ENCODE results near the gene PDE4C. TPM values are rescaled to one million over a fixed set of nuclear protein-coding genes. Genes with fewer than 3 reads are reported as not detected.

Gene PDE4C
- total RNA-seq, 1 experiment from 2014 or later = 3.0 TPM

GRCh38 chr19:18265582-18265981, 39.3 kb upstream of the PDE4C start:
- ATAC-seq (no peak), DNase-seq (ENCODE audit: low spot score) (no peak)
- Mint-ChIP-seq H3K4me1 (no peaks in the 10 kb centered on the region), H3K36me3 (no peaks in the 10 kb centered on the region), H3K4me3 (no peak overlapping the region), H3K27ac (no peak overlapping the region), H3K27me3 (ENCODE audit: low read depth) (no peaks in the 10 kb centered on the region; the same call in 1 of the 2 replicates), H3K9me3 (peaks cover 8% of the 10 kb centered on the region)
- CTCF ChIA-PET = interaction anchor here (1.3 kb wide), 1 partner anchor 14 kb away, joined by 3 read pairs; no protein-coding TSS in a partner anchor
- POLR2A ChIA-PET = no interaction called here
- no peak for TF ChIP-seq OVOL2 (CRISPR knock-in tag; IDR thresholded peaks at IDR 0.05; ENCODE audit: borderline replicate concordance)
- TF ChIP-seq NFYB (CRISPR knock-in tag; conservative IDR thresholded peaks at IDR 0.05; ENCODE audit: low read depth) = no peak
- TF ChIP-seq, protein P1, sequence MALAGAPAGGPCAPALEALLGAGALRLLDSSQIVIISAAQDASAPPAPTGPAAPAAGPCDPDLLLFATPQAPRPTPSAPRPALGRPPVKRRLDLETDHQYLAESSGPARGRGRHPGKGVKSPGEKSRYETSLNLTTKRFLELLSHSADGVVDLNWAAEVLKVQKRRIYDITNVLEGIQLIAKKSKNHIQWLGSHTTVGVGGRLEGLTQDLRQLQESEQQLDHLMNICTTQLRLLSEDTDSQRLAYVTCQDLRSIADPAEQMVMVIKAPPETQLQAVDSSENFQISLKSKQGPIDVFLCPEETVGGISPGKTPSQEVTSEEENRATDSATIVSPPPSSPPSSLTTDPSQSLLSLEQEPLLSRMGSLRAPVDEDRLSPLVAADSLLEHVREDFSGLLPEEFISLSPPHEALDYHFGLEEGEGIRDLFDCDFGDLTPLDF (CRISPR knock-in tag; IDR thresholded peaks at IDR 0.05) = no peak
- TF ChIP-seq ZNF396 (CRISPR knock-in tag; IDR thresholded peaks at IDR 0.05; ENCODE audit: borderline replicate concordance) = no peak
- TF ChIP-seq FOXJ3 (CRISPR knock-in tag; IDR thresholded peaks at IDR 0.05; ENCODE audit: borderline replicate concordance) = no peak
- TF ChIP-seq ZNF138 (CRISPR knock-in tag; conservative IDR thresholded peaks at IDR 0.05) = no peak
- TF ChIP-seq, protein P2, sequence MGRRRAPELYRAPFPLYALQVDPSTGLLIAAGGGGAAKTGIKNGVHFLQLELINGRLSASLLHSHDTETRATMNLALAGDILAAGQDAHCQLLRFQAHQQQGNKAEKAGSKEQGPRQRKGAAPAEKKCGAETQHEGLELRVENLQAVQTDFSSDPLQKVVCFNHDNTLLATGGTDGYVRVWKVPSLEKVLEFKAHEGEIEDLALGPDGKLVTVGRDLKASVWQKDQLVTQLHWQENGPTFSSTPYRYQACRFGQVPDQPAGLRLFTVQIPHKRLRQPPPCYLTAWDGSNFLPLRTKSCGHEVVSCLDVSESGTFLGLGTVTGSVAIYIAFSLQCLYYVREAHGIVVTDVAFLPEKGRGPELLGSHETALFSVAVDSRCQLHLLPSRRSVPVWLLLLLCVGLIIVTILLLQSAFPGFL (CRISPR knock-in tag; IDR thresholded peaks at IDR 0.05; ENCODE audit: borderline replicate concordance) = no peak
- no peak for TF ChIP-seq MXD4 (CRISPR knock-in tag; IDR thresholded peaks at IDR 0.05; ENCODE audit: borderline replicate concordance)
- TF ChIP-seq, protein P3, sequence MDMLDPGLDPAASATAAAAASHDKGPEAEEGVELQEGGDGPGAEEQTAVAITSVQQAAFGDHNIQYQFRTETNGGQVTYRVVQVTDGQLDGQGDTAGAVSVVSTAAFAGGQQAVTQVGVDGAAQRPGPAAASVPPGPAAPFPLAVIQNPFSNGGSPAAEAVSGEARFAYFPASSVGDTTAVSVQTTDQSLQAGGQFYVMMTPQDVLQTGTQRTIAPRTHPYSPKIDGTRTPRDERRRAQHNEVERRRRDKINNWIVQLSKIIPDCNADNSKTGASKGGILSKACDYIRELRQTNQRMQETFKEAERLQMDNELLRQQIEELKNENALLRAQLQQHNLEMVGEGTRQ (CRISPR knock-in tag; IDR thresholded peaks at IDR 0.05) = no peak
- no peak for TF ChIP-seq CBFB (CRISPR knock-in tag; IDR thresholded peaks at IDR 0.05; ENCODE audit: low read depth)
- TF ChIP-seq TEAD1 (CRISPR knock-in tag; IDR thresholded peaks at IDR 0.05) = no peak
- TF ChIP-seq SMAD4 (CRISPR knock-in tag; IDR thresholded peaks at IDR 0.05) = no peak
- TF ChIP-seq, protein P4, sequence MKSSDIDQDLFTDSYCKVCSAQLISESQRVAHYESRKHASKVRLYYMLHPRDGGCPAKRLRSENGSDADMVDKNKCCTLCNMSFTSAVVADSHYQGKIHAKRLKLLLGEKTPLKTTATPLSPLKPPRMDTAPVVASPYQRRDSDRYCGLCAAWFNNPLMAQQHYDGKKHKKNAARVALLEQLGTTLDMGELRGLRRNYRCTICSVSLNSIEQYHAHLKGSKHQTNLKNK (CRISPR knock-in tag; IDR thresholded peaks at IDR 0.05) = no peak
- TF ChIP-seq, protein P5, sequence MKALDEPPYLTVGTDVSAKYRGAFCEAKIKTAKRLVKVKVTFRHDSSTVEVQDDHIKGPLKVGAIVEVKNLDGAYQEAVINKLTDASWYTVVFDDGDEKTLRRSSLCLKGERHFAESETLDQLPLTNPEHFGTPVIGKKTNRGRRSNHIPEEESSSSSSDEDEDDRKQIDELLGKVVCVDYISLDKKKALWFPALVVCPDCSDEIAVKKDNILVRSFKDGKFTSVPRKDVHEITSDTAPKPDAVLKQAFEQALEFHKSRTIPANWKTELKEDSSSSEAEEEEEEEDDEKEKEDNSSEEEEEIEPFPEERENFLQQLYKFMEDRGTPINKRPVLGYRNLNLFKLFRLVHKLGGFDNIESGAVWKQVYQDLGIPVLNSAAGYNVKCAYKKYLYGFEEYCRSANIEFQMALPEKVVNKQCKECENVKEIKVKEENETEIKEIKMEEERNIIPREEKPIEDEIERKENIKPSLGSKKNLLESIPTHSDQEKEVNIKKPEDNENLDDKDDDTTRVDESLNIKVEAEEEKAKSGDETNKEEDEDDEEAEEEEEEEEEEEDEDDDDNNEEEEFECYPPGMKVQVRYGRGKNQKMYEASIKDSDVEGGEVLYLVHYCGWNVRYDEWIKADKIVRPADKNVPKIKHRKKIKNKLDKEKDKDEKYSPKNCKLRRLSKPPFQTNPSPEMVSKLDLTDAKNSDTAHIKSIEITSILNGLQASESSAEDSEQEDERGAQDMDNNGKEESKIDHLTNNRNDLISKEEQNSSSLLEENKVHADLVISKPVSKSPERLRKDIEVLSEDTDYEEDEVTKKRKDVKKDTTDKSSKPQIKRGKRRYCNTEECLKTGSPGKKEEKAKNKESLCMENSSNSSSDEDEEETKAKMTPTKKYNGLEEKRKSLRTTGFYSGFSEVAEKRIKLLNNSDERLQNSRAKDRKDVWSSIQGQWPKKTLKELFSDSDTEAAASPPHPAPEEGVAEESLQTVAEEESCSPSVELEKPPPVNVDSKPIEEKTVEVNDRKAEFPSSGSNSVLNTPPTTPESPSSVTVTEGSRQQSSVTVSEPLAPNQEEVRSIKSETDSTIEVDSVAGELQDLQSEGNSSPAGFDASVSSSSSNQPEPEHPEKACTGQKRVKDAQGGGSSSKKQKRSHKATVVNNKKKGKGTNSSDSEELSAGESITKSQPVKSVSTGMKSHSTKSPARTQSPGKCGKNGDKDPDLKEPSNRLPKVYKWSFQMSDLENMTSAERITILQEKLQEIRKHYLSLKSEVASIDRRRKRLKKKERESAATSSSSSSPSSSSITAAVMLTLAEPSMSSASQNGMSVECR (CRISPR knock-in tag; IDR thresholded peaks at IDR 0.05; ENCODE audit: borderline replicate concordance) = no peak
- TF ChIP-seq HMGA2 (CRISPR knock-in tag; IDR thresholded peaks at IDR 0.05) = no peak
- no peak for TF ChIP-seq E2F5 (CRISPR knock-in tag; IDR thresholded peaks at IDR 0.05)

GRCh38 chr19:18264971-18265540, 38.8 kb upstream of the PDE4C start:
- H3K4me3 Mint-ChIP-seq = no peak overlapping the region
- CTCF ChIA-PET = interaction anchor here (1.3 kb wide), 1 partner anchor 15 kb away, joined by 3 read pairs; no protein-coding TSS in a partner anchor
- TF ChIP-seq NR3C1 (CRISPR knock-in tag; conservative IDR thresholded peaks at IDR 0.05; ENCODE audit: low read depth) (no peak), ZNF423 (CRISPR knock-in tag; IDR thresholded peaks at IDR 0.05) (no peak), MLX (CRISPR knock-in tag; IDR thresholded peaks at IDR 0.05) (no peak), ZNF425 (CRISPR knock-in tag; conservative IDR thresholded peaks at IDR 0.05) (no peak), NR2C2 (CRISPR knock-in tag; IDR thresholded peaks at IDR 0.05) (no peak), CREB1 (CRISPR knock-in tag; IDR thresholded peaks at IDR 0.05) (no peak)

More at GRCh38 chr19:18264971-18265540, 38.8 kb upstream of the PDE4C start:
- no peaks in the 10 kb centered on the region for H3K4me1 Mint-ChIP-seq
- POLR2A ChIA-PET = no interaction called here
- H3K36me3 Mint-ChIP-seq = no peaks in the 10 kb centered on the region
- H3K27me3 Mint-ChIP-seq (ENCODE audit: low read depth) = no peaks in the 10 kb centered on the region; the same call in 1 of the 2 replicates
- no peak overlapping the region for H3K27ac Mint-ChIP-seq
- DNase-seq (ENCODE audit: low spot score) (no peak), ATAC-seq (no peak)
- H3K9me3 Mint-ChIP-seq = peaks cover 8% of the 10 kb centered on the region
